ENCODE results near the gene SCAF1.

DNA sequence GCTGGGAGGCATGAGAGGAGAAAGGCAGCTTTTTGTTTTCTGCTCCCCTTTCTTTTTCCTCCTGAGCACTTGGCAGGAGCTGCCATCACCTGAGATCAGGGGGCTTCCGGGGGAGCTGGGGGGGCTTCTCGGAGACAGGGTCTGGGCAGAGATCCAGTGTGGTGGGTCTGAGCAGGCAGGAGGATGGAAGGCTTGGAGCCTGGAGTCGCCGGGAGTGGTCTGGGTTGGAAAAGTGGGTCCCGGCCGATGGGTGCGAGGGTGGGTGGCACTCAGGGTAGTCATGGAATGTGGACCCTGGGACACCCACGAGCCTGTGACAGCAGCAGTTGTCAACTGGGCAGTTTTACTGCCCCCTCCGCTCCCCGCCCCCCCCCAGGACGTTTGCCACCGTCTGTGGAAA is 45.1 kb downstream of the SCAF1 start:
- TF ChIP-seq, protein P1, sequence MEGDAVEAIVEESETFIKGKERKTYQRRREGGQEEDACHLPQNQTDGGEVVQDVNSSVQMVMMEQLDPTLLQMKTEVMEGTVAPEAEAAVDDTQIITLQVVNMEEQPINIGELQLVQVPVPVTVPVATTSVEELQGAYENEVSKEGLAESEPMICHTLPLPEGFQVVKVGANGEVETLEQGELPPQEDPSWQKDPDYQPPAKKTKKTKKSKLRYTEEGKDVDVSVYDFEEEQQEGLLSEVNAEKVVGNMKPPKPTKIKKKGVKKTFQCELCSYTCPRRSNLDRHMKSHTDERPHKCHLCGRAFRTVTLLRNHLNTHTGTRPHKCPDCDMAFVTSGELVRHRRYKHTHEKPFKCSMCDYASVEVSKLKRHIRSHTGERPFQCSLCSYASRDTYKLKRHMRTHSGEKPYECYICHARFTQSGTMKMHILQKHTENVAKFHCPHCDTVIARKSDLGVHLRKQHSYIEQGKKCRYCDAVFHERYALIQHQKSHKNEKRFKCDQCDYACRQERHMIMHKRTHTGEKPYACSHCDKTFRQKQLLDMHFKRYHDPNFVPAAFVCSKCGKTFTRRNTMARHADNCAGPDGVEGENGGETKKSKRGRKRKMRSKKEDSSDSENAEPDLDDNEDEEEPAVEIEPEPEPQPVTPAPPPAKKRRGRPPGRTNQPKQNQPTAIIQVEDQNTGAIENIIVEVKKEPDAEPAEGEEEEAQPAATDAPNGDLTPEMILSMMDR (IDR thresholded peaks at IDR 0.05; ENCODE audit: insufficient read depth, low read length): no peak
- TF ChIP-seq, protein P2, sequence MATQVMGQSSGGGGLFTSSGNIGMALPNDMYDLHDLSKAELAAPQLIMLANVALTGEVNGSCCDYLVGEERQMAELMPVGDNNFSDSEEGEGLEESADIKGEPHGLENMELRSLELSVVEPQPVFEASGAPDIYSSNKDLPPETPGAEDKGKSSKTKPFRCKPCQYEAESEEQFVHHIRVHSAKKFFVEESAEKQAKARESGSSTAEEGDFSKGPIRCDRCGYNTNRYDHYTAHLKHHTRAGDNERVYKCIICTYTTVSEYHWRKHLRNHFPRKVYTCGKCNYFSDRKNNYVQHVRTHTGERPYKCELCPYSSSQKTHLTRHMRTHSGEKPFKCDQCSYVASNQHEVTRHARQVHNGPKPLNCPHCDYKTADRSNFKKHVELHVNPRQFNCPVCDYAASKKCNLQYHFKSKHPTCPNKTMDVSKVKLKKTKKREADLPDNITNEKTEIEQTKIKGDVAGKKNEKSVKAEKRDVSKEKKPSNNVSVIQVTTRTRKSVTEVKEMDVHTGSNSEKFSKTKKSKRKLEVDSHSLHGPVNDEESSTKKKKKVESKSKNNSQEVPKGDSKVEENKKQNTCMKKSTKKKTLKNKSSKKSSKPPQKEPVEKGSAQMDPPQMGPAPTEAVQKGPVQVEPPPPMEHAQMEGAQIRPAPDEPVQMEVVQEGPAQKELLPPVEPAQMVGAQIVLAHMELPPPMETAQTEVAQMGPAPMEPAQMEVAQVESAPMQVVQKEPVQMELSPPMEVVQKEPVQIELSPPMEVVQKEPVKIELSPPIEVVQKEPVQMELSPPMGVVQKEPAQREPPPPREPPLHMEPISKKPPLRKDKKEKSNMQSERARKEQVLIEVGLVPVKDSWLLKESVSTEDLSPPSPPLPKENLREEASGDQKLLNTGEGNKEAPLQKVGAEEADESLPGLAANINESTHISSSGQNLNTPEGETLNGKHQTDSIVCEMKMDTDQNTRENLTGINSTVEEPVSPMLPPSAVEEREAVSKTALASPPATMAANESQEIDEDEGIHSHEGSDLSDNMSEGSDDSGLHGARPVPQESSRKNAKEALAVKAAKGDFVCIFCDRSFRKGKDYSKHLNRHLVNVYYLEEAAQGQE (IDR thresholded peaks at IDR 0.05; ENCODE audit: insufficient replicate concordance, low read depth): no peak
- no peak for TF ChIP-seq POLR2AphosphoS5 (IDR thresholded peaks at IDR 0.05; ENCODE audit: low read depth)
